A549 (cell line): ENCODE data around the gene TMPRSS6. TPM values are rescaled to one million over a fixed set of nuclear protein-coding genes. Genes with fewer than 3 reads are reported as not detected.
A peak's percentile ranks its signal among the peaks of the same experiment; 100 is the strongest.

Source experiments
- ATAC-seq, 2 experiments: fragments of 200-7000 bp in 1 of 2; fragments of >200 bp in 1 of 2; cut with Nextera tagmentation in 1 of 2; cut with Tn5 transposase in 1 of 2; 3 replicates each; pipeline versions ENCODE4 v1.8.0 to v1.9.1; 2018 to 2020; ENCODE audit warnings: mild to moderate bottlenecking in 1 of 2, moderate library complexity in 1 of 2
- CTCF ChIA-PET: fragments of 300-600 bp; sonication (Branson Sonifier 250); formaldehyde crosslinking; extraction: SDS; loops from one replicate; lab custom pipeline; 2021; ENCODE audit warnings: antibody characterized with exemption, inconsistent platforms; lab: Yijun Ruan, JAX
- POLR2A ChIA-PET: fragments of 350-600 bp; formaldehyde crosslinking; extraction: SDS; loops from one replicate; lab custom pipeline; 2021; ENCODE audit warnings: antibody characterized with exemption, inconsistent platforms; lab: Yijun Ruan, JAX
- DNase-seq, 2 experiments: peaks; one replicate each; pipeline versions ENCODE4 v3.0.0 to v3.0.0-alpha.2; 2011 to 2016; ENCODE audit warnings: low read depth in 1 of 2, low spot score in 1 of 2
- FAIRE-seq: peaks from 2 replicates; lab custom pipeline; 2011; peaks lifted over from hg19 to GRCh38; lab: Jason Lieb, UNC
- H3K27ac ChIP-seq, 2 experiments: fragments of >200 bp; sonication (Bioruptor Twin); formaldehyde crosslinking; 3 replicates each; pipeline ENCODE4 v1.5.1; 2016 to 2017
- H3K4me1 ChIP-seq: fragments of >200 bp; sonication (Bioruptor Twin); formaldehyde crosslinking; 3 replicates; pipeline ENCODE4 v1.6.1; 2016
- H3K4me2 ChIP-seq: fragments of >200 bp; sonication (Bioruptor Twin); formaldehyde crosslinking; 3 replicates; pipeline ENCODE4 v1.6.1; 2016
- H3K4me3 ChIP-seq: fragments of >200 bp; sonication (Bioruptor Twin); formaldehyde crosslinking; 3 replicates; pipeline ENCODE4 v1.5.1; 2016
- H3K9me3 ChIP-seq: fragments of >200 bp; sonication (Bioruptor Twin); formaldehyde crosslinking; 3 replicates; pipeline ENCODE4 v1.6.1; 2016
- BHLHE40 ChIP-seq: IDR thresholded peaks from 2 replicates; pipeline ENCODE4 v1.6.1; 2012; ENCODE audit warnings: low read depth, low read length, inconsistent platforms
- CEBPB ChIP-seq, 2 experiments: fragments of >200 bp in 1 of 2; sonication (Bioruptor Twin) in 1 of 2; formaldehyde crosslinking in 1 of 2; IDR thresholded peaks; 2 replicates each; pipeline ENCODE4 v1.6.1; 2012 to 2016
- CHD2 ChIP-seq: fragments of 150-350 bp; IDR thresholded peaks from 2 replicates; pipeline ENCODE4 v1.6.1; 2014; ENCODE audit warnings: low read length; ENCODE audit not compliant: partially characterized antibody
- CTCF ChIP-seq: fragments of >200 bp; sonication (Bioruptor Twin); formaldehyde crosslinking; IDR thresholded peaks from 3 replicates; pipeline ENCODE4 v1.5.1; 2016
- EHF ChIP-seq: fragments of 250-450 bp; sonication (Bioruptor Pico); IDR thresholded peaks from 2 replicates; pipeline ENCODE4 v1.5.0; 2020; ENCODE audit warnings: mild to moderate bottlenecking
- ELK1 ChIP-seq: fragments of 150-350 bp; IDR thresholded peaks from 2 replicates; pipeline ENCODE4 v1.6.1; 2014; ENCODE audit warnings: low read depth, mild to moderate bottlenecking, low read length
- EP300 ChIP-seq, 2 experiments: fragments of >200 bp; sonication (Bioruptor Twin); formaldehyde crosslinking; IDR thresholded peaks; 2 replicates in 1 of 2; 3 replicates in 1 of 2; pipeline ENCODE4 v1.6.1; 2016 to 2017
- FOSB ChIP-seq: fragments of 250-450 bp; sonication (Bioruptor Pico); IDR thresholded peaks from 2 replicates; pipeline ENCODE4 v1.5.0; 2020; ENCODE audit warnings: mild to moderate bottlenecking, moderate library complexity
- HES2 ChIP-seq: fragments of >200 bp; sonication (Bioruptor Twin); formaldehyde crosslinking; IDR thresholded peaks from 2 replicates; pipeline ENCODE4 v1.6.1; 2016
- HMGXB4 ChIP-seq: fragments of 250-450 bp; sonication (Bioruptor Pico); IDR thresholded peaks from 2 replicates; pipeline ENCODE4 v1.5.0; 2021; ENCODE audit warnings: mild to moderate bottlenecking, moderate library complexity, borderline replicate concordance
- HOXB13 ChIP-seq: fragments of 250-450 bp; sonication (Bioruptor Pico); IDR thresholded peaks from 2 replicates; pipeline ENCODE4 v1.5.0; 2020; ENCODE audit warnings: low read depth, mild to moderate bottlenecking, moderate library complexity
- HOXB5 ChIP-seq: fragments of 250-450 bp; sonication (Bioruptor Pico); IDR thresholded peaks from 2 replicates; pipeline ENCODE4 v1.5.0; 2020; ENCODE audit warnings: mild to moderate bottlenecking, moderate library complexity
- MAX ChIP-seq: IDR thresholded peaks from 2 replicates; pipeline ENCODE4 v1.6.1; 2012
- MYC ChIP-seq: IDR thresholded peaks from 2 replicates; pipeline ENCODE4 v1.6.1; 2012; ENCODE audit warnings: mild to moderate bottlenecking, inconsistent platforms, low read length, improper control_type of control experiment, borderline replicate concordance
- RAD21 ChIP-seq, 2 experiments: fragments of >200 bp in 1 of 2; sonication (Bioruptor Twin) in 1 of 2; formaldehyde crosslinking in 1 of 2; IDR thresholded peaks in 1 of 2; conservative IDR thresholded peaks in 1 of 2; 2 replicates in 1 of 2; 3 replicates in 1 of 2; pipeline ENCODE4 v1.6.1; 2012 to 2018; ENCODE audit warnings: inconsistent platforms in 1 of 2
- TP53 ChIP-seq: fragments of 250-450 bp; sonication (Bioruptor Pico); IDR thresholded peaks from 2 replicates; pipeline ENCODE4 v1.5.0; 2021; ENCODE audit warnings: mild to moderate bottlenecking, moderate library complexity
- USF2 ChIP-seq: fragments of 450-650 bp; IDR thresholded peaks from 2 replicates; pipeline ENCODE4 v1.6.1; 2014; ENCODE audit warnings: antibody characterized with exemption
- ZNF302 ChIP-seq: fragments of 250-450 bp; sonication (Bioruptor Pico); IDR thresholded peaks from 2 replicates; pipeline ENCODE4 v1.9.0; 2021; ENCODE audit warnings: inconsistent platforms, mild to moderate bottlenecking, moderate library complexity
- WGBS: methylation state at CpG from one replicate; pipeline ENCODE4 v1.1.6; 2017; ENCODE audit errors: missing lambda C conversion rate; 5-methylcytosine and 5-hydroxymethylcytosine counted together
- polyA plus RNA-seq, 4 experiments: library from polyadenylated mRNA; depleted of rRNA in 3 of 4; stranded (reverse); fragments of >200 nt; fragmentation: RNase III in 1 of 4; extraction: RNeasy Plus Mini Kit Qiagen cat#74134 plus additional on column Dnase treatment in 1 of 4; gene quantifications; 2 replicates in 3 of 4; 3 replicates in 1 of 4; pipeline ENCODE4 v1.2.3, GENCODE V29; 2011 to 2017

The TMPRSS6 gene
- polyA plus RNA-seq, 2 of the 4 experiments (the other 2 are of a cell fraction) = not detected

- Histone ChIP-seq H3K4me3 (no peak overlapping the region), H3K4me1 (peaks cover 6% of the 10 kb centered on the region), H3K27ac (peak overlapping the region in 1 of 2 experiments; percentile 33; a peak in 1 of 6 replicates), H3K4me2 (no peak overlapping the region)
- no peak for DNase-seq
- TF ChIP-seq ELK1 = no peak
- TF ChIP-seq RAD21 (conservative IDR thresholded peaks at IDR 0.05 in 1 of 2, IDR thresholded peaks at IDR 0.05 in 1 of 2) = no peak
- no peak for TF ChIP-seq CEBPB (IDR thresholded peaks at IDR 0.05)
- TF ChIP-seq HES2 = no peak
- no peak for TF ChIP-seq TP53 (CRISPR knock-in tag)
- TF ChIP-seq MYC = no peak
- no peak for TF ChIP-seq HOXB13 (CRISPR knock-in tag)
- TF ChIP-seq EP300 (IDR thresholded peaks at IDR 0.05) = no peak
- no peak for TF ChIP-seq EHF (CRISPR knock-in tag)
- TF ChIP-seq BHLHE40 = no peak
- no peak for TF ChIP-seq CHD2
- no peak for TF ChIP-seq HOXB5 (CRISPR knock-in tag)
- no peak for TF ChIP-seq CTCF
- TF ChIP-seq HMGXB4 = no peak
- TF ChIP-seq MAX = no peak
- TF ChIP-seq ZNF302 (CRISPR knock-in tag) = no peak
- TF ChIP-seq FOSB (CRISPR knock-in tag) = no peak
- no peak for TF ChIP-seq USF2
- TF ChIP-seq, all 56 proteins: peak for 0
- no peaks in the 10 kb centered on the region for H3K9me3 ChIP-seq
- POLR2A ChIA-PET = interaction anchor here (1.3 kb wide), 1 partner anchor 120 kb away, joined by 3 read pairs; no protein-coding TSS in a partner anchor
- ATAC-seq = 0 out of 6 replicates have a peak, but pooled peaks of 1 of the 2 experiments have one; percentile 10
- no peak for FAIRE-seq
- CTCF ChIA-PET = interaction anchor here (0.6 to 1.4 kb wide), 3 partner anchors 10 to 62 kb away, joined by 3 to 4 read pairs (median 4); no protein-coding TSS in a partner anchor
- WGBS = 77% methylated on average over 9 of the region's 15 CpGs
These were observed 29.8 kb downstream of the TMPRSS6 start for GRCh38 chr22:37079668-37080171.

- Histone ChIP-seq H3K4me1 (peaks cover 6% of the 10 kb centered on the region), H3K9me3 (no peaks in the 10 kb centered on the region), H3K4me3 (no peak overlapping the region)
- no peak for TF ChIP-seq ZNF302 (CRISPR knock-in tag)
- TF ChIP-seq, all 56 proteins: peak for 0
- Histone ChIP-seq H3K27ac (peak overlapping the region in 1 of 2 experiments; percentile 49; a peak in 1 of 6 replicates), H3K4me2 (no peak overlapping the region)
- ChIA-PET POLR2A (interaction anchor here (1.3 kb wide), 1 partner anchor 120 kb away, joined by 3 read pairs; no protein-coding TSS in a partner anchor), CTCF (interaction anchor here (0.6 to 1.4 kb wide), 2 partner anchors 9 to 12 kb away, joined by 4 read pairs; no protein-coding TSS in a partner anchor)
- DNase-seq (no peak), ATAC-seq (no peak), FAIRE-seq (no peak)
- 62% methylated on average over 5 of the region's 5 CpGs for WGBS
These were observed 30.4 kb downstream of the TMPRSS6 start for GRCh38 chr22:37079158-37079557.
